GM12801 (cell line): ENCODE results near the gene TMEM94.

Experiments used
- TF ChIP-seq, protein P1 (sequence below): IDR thresholded peaks from one replicate; pipeline ENCODE4 v1.5.1; 2011; ENCODE audit warnings: control low read depth; ENCODE audit not compliant: insufficient read length; ENCODE audit errors: extremely low read depth

TMEM94 gene

DNA sequence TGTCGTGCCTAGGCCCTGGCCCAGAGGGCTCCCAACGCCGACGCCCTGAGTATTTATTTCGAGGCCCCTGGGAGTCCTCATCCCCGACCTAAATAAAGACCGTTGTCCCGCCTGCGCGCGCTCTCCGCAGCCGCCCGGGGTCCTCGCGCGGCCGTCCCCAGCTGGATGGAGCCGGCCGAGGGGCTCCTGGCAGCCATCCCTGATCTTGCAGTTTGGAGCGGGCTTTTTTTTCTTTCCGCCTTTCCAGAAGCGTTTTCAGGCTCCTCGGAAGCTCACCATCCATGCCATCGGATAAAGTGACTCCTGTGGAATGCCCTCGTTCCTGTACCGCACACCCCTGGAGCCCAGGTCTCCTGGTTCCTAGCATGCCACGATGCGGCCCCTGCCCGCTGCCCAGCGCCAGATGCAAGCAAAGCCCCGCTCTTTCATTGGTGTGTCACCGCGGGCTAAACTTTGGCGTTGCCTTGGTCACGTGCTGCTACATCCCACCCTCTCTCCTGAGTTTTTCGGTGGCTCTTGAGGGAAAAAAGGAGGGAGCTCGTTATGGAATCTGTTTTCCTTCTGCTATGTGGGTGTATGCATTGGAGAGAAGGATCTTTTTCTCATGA is 716 bp downstream of the TMEM94 start:
- TF ChIP-seq, protein P1, sequence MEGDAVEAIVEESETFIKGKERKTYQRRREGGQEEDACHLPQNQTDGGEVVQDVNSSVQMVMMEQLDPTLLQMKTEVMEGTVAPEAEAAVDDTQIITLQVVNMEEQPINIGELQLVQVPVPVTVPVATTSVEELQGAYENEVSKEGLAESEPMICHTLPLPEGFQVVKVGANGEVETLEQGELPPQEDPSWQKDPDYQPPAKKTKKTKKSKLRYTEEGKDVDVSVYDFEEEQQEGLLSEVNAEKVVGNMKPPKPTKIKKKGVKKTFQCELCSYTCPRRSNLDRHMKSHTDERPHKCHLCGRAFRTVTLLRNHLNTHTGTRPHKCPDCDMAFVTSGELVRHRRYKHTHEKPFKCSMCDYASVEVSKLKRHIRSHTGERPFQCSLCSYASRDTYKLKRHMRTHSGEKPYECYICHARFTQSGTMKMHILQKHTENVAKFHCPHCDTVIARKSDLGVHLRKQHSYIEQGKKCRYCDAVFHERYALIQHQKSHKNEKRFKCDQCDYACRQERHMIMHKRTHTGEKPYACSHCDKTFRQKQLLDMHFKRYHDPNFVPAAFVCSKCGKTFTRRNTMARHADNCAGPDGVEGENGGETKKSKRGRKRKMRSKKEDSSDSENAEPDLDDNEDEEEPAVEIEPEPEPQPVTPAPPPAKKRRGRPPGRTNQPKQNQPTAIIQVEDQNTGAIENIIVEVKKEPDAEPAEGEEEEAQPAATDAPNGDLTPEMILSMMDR: no peak

DNA sequence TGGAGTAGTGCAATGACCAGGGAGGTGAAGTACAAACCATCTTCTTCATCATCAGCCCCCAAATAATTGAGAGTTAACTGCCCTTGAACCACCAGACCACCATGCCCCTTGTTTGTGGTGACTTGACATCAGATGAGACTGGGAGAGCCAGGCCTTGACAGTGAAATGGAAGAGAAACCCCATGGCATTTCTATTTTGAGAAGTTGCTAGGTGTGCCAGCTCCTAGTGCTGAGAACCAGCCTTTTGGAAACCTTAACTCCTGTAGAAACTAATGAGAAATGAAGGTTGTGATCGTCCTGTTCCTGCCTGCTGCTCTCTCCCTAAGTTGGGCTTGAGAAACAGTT is 2.8 kb downstream of the TMEM94 start:
- TF ChIP-seq, protein P1: no peak

DNA sequence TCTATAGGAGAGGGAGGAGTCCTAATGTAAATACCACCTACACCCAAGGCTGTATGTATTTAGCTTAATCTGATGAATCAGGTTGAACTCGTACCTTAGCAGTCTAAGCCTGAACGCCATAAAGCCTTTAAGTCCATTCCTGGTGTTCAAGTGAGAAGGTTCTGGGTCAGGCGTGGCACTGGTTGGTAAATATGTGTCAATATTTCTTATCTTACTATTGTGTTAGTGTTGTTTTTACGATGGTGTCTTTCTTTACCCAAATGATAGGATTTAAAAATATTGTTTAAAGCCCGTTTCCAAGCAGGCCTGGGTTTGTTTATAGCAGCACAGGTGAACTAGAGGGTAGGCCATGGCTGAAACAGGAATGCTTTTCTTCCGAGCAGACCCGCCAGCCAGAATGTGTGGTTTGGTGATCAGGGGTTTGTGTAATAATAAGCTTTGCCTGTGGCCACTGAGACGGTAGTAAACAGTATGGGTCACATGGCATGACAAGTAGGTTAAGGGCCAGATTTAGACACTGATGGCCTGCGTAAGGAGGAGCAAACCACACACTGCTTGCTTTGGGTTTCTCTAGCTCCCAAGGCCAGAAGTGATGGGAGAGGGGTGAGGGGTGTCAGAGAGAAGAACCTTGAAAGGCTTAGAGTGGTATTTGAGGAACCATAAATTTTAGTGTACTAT is 3.3 kb downstream of the TMEM94 start:
- TF ChIP-seq, protein P1: no peak

DNA sequence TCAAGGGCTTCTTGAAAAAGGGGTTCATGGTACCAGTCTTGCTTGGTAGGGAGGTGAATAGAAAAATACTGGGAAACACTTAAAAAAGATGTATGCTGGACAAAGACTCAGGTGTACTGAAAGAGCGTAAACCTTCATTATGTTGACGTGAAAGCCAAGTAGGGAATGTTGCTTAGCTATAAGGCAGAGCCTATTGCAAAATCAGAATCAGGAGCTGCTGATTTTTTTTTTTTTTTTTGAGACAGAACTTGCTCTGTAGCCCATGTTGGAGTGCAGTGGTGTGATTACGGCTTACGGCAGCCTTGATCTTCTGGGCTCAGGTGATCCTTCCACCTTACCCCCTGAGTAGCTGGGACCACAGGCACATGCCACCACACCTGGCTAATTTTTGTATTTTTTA is 3.9 kb downstream of the TMEM94 start:
- TF ChIP-seq, protein P1: no peak

DNA sequence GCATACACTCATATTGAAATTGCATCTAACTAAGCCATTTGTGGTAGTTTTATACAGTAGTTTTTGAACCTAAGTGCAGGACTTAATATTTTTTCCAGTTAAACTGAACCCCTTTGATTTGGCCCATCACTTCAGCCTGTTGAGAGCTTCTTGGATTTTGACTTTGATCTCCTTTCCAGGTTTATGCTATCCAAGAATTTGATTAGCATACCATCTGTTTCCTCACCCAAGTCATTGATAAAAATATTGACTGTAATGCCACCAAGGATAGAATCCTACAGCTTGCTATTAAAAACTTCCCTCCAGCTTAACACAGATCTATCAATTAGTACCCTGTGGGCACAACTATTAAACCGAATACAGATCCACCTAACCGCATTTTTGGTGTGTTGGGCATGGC is 7.2 kb downstream of the TMEM94 start:
- TF ChIP-seq, protein P1: no peak

DNA sequence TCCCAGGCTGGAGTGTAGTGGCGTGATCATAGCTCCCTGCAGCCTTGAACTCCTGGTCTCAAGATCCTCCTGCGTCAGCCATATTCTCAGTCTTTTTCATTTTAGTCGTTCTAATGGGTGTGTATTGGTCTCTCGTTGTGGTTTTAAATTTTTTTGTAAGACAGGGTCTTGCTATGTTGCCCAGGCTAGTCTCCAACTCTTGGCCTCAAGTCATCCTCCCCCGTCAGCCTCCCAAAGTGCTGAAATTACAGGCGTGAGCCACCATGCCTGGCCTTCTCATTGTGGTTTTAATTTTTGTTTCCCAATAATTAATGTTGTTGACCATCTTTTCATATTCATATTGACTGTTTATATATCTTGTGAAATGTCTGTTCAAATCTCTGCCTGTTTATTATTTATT is 8.6 kb downstream of the TMEM94 start:
- TF ChIP-seq, protein P1: no peak

DNA sequence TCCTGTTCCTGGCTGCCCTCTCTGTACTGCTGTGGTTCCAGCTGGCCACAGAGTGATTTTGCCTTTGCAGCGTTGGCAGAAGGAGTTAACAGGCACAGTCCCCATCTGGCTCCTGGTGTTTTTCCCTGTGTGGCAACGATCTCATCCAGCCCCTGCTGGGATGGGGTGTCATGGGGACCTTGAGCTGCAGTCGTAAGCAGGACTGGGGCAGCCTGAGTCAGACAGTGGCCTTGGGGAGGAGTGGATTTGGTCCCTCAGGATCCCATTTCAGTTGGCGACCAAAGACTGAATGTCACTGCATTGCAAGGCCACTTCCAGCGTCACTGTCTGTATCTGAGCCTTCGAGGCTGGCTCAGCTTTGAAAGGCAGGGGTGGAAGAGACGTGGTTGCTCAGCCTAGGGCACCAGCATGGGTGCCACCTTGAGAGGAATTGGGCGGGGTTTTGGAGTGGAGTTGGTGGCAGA is 11.9 kb downstream of the TMEM94 start:
- TF ChIP-seq, protein P1: no peak
